Endometrium (tissue), 2 donors: ENCODE results near the gene RIN2.

ENCODE experiments used
- FAIRE-seq: peaks from 2 replicates; lab custom pipeline; 2012; peaks lifted over from hg19 to GRCh38; lab: Jason Lieb, UNC
- donor health status: control.
- donor health status: control.

The RIN2 gene

GRCh38 chr20:19765913-19766312 is 7.9 kb downstream of the RIN2 start:
- no peak for FAIRE-seq

GRCh38 chr20:19767070-19767469 is 9.0 kb downstream of the RIN2 start:
- FAIRE-seq = no peak

GRCh38 chr20:19768325-19768842 is 10.3 kb downstream of the RIN2 start:
- FAIRE-seq = no peak

DNA sequence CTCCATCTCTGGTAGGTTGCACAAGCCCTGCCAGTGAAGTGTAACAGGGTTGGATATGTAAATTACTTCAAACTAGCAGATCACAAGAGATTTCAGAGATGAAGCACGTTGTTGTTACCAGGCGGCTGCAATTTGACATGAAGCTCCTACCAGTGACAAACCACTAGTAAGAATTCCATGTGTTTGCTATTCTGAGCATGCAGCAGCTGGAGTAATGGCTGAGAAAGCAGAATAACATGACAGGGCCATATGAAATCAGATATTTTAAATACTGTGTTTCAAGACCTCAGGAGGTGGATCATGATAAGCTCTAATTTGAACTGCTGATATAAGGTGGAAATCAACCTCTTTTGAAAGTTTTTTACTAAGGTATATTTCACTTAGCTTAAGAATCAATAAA is 11.4 kb downstream of the RIN2 start:
- FAIRE-seq = no peak

- no peak for FAIRE-seq
Measured at GRCh38 chr20:19770375-19770774, 12.3 kb downstream of the RIN2 start.

DNA sequence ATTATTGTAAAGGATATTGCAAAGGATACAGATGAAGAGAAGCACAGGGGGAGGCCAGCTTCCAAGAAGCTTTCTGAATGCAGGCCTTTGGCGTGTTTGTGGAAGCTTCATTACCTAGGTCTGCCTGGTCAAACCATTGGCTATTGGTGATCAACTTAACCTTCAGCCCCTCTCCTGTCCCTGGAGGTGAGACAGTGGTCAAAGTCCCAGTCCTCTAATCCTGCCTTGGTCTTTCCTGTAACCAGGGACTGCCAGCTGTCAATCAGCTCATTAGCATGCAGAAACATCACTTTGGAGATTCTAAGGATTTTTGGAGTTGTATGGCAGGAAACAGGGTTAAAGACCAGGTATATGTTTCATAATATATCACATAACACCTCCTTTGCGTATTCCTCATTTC is 13.0 kb downstream of the RIN2 start:
- FAIRE-seq = no peak

GRCh38 chr20:19773471-19773870 is 15.4 kb downstream of the RIN2 start:
- FAIRE-seq = no peak

GRCh38 chr20:19774135-19774933 is 16.3 kb downstream of the RIN2 start:
- no peak for FAIRE-seq

DNA sequence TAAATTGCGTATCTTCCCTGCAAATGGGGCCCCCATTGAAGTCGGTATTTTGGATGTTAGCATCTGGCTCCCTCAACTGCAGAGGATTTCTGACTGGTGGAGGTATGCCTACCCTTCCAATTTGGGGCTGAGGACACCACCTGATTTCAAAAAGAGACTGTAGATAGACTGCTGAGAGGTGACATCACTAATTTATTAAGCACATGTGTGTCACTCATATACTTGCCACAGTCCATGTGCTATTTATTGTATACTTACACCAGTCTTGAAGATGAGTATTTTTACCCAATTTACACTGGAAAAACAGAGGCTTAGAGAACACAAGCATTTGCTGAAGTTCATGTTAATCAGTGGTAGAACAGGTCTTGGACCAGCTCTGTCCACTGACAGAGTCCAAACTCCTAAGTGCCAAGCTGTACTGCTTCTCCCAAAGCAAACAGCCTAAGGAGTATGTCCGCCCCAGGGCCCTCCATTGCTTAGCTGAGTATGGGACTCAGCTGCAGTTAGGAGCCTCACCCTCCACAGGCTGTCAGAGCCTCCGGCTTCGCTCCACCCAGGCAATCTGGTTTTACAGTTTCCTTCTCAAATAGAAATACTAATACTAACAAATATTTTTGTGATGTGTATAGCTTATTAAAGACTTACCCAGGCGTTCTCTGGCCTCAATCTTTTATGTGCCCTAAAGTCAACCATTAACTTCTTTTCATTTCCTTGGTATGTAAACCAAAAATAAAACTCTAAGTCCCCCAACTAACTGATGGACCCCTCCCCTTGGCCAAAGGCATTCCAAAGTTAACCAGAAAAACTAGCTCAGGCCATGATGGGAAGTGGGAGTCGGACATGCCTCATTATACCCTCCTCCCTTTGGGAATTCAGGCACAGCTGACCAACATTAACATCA is 17.5 kb downstream of the RIN2 start:
- FAIRE-seq = peak; percentile 59

DNA sequence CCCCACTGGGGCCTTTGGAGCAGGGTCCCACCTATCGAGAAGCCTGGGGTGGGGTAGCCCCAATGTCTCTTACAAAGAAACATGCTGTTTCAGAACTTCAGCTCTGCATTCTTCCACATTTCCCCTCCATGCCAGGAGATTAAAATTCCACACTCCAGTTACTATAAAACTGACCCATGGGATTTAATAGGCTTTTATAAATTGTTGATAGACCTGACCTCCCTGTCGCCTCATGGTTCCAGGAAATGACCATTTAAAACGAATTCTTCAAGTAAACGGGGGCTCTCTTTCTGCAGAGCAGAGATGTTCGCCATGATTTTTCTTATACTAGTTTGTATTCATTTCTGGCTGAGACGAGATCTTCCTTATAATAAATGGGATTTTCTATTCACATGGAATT is 19.3 kb downstream of the RIN2 start:
- no peak for FAIRE-seq

DNA sequence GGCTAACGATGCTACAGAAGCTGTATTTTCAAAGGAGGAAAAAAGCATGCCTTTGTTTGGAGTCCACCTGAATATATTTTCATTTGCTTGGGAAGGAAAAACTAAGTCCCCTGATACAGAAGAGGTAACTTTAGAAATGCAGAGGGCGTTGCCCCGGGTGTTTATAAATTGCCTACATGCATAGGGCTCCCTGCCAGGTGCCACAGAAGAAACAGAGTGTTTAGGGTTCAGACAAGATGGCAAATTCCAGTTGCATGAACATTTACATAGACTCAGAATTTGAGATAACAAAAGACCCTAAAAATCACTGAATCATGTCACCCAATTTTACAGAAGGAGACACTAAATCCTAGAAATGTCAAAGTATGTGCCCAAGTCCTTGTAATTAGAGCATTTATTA is 19.9 kb downstream of the RIN2 start:
- no peak for FAIRE-seq

- FAIRE-seq = no peak
Measured at GRCh38 chr20:19778404-19778803, 20.3 kb downstream of the RIN2 start.

DNA sequence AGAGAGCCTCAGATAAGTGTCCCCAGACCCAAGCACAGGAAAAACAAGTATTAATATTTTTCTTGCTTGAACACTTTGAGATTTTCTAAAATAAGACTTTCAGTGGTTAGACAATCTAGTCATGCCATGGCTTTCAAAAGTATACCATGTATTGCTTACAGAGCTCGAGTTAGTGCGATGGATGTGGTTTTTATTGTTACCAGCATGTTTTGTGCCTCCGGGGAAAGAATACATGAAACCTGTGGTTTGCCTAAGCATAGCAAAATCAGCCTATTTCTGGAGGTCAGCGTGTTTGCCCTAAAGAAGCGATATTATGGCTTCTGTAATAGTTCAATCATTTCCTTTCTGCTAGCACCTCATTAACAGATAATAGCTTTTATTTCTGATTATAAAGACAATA is 21.6 kb downstream of the RIN2 start:
- FAIRE-seq = no peak

DNA sequence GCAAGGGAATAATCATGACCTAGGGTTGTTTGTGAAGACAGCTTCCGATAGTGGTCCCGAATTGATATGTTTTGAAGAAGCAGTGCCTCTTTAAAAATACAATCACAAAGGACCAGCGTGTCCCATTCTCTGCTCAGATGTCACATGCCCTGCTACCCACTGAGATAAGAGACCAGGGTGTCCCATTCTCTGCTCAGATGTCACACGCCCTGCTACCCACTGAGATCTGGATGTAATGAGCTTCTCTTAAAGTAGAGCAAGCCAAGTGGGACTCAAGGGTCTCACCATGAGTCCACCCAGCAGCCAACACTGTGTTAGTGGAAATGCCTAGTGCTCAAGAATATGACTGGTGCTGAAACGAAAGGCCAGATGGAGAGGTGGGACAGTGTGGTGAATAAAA is 22.2 kb downstream of the RIN2 start:
- FAIRE-seq = no peak

DNA sequence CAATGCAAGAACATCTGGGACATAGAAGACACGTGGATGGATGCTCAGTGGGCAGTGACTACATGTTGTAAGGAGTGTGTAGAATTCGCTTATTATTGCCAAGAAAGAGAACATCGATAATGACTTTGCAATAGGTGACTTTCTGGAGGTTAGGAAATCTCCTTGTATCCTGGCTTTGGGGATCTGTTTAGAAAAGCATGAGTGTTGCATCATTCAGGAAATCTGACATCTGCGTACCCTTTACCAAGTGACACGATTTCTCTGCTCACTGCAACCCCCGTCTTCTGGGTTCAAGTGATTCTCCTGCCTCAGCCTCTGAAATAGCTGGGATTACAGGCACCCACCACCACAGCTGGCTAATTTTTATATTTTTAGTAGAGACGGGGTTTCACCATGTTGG is 23.2 kb downstream of the RIN2 start:
- no peak for FAIRE-seq

DNA sequence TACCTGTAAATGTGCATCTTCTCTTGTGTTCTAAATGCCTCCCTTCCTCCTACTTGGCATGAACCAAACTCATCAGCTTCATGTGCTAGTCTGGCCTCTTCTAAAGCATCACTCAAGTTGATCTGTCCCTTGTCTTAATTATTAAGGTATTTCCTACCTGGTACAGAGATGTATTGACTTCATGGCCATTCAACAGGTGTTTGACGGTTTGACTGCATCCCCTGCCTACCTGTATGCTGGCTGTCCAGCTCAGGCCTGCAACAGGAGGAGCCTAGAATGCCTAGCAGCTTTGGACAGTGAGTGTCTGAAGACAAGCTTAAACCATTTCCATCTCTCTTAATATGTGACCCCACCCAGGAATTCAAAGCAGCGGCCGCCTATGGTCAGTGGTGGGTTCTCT is 24.6 kb downstream of the RIN2 start:
- FAIRE-seq = no peak

GRCh38 chr20:19783966-19784401 is 25.9 kb downstream of the RIN2 start:
- no peak for FAIRE-seq

GRCh38 chr20:19784511-19785172 is 26.6 kb downstream of the RIN2 start:
- FAIRE-seq = peak; percentile 8

GRCh38 chr20:19785173-19785982 is 27.3 kb downstream of the RIN2 start:
- FAIRE-seq = no peak

DNA sequence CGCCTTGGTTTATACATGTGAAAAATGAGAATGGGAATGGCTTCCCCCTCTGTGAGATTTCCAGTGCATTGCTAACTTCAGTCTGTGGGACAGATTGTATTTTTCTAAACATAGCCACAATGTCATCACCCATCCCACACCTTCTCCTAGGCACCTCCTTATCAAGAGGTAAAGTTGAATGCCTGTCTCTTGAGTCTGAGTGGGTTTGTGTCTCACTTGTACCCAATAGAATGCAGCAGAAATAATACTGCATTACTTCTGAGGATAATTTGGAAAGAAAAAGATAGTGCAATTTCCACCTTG is 27.9 kb downstream of the RIN2 start:
- FAIRE-seq = no peak

GRCh38 chr20:19786311-19786710 is 28.3 kb downstream of the RIN2 start:
- FAIRE-seq = no peak

GRCh38 chr20:19787366-19787765 is 29.3 kb downstream of the RIN2 start:
- no peak for FAIRE-seq
